ENCODE results near the gene MTF1.
"Not testable (repeated sequence)": the region's sequence is repeated elsewhere in the genome, so short reads cannot be mapped to it uniquely, and the experiment has no call there.

The MTF1 gene

DNA sequence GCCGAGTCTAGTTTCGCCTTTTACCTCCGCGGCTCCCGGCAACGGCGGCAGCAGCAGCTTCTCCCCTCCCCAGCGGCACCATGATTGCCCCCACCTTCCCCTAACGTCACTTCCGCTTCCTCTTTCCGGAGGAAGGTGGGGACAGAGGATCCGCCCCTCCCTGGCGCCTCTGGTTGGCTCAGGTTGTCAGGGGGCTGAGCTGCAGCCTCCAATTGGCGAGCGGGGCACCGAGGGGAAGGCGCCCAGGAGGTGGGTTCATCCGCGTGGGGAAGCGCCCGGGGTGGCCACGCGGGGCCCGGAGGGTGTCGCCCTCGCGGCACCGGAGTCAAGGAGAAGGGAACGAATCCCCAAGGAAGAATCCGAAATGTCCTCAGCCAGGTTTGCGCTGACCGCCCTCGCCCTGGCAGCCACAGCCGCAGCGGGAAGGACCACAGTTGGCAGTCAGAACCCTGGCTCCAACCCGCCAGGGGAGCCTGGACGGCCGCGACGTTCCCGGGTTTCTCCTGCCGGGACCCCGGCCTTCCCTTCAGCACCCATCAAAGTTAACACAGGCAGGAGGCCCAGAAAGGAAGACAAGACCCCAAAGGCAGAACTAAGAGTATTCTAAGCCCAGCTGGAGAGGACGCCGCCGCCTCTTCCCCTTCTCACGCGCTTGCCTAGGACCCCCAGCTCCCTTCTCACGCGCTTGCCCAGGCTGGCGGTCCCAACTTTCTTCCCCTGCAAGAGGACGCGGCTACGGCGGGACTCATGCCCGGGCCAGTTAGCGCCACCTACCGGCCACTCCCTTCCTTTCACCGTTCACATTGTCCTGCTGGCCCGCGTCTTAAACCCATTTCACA is at the start of gene MTF1:
MTF1 (minus strand) TSS at position 86 of the 839 bp plus-strand sequence. CDS start 1,934 bp downstream, outside the sequence.
- DNase-seq (ENCODE audit: extremely low read depth in 1 of 2, low read depth in 1 of 2) = peak; percentile 92 to 95

DNA sequence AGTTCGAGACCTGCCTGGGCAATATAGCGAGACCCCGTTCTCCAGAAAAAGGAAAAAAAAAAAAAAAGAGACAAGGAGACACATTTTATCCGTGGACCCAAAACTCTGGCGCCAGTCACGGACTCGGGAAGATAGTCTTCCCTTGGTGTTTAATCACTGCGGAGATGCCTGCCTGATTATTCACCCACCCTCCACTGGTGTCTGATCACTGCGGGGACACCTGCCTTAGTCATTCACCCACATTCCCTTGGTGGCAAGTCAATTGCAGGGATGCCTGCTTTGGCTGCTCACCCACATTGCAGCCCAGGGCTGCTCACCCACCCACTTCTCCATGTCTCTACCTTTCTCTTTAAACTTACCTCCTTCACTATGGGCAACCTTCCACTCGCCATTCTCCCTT is 49.1 kb upstream of the MTF1 start:
- DNase-seq (ENCODE audit: extremely low read depth in 1 of 2, low read depth in 1 of 2) = not testable (repeated sequence)

DNA sequence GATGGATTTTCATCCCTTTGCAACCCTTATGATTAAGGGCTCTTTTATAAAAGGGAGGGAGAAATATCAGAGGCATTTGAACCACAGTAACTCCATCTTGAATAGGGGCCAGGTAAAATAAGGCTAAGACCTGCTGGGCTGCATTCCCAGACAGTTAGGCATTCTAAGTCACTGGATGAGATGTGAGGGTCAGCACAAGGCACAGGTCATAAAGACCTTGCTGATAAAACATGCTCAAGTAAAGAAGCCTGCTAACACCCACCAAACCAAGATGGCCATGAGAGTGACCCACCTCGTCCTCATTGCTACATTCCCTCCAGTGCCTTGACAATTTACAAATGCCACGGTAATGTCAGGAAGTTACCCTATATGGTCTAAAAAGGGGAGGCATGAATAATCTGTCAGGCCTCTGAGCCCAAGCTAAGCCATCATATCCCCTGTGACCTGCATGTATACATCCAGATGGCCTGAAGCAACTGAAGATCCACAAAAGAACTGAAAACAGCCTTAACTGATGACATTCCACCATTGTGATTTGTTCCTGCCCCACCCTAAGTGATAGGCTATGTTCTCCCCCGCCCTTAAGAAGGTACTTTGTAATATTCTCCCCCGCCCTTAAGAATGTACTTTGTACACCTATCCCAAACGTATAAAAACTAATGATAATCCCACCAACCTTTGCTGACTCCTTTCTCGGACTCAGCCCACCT is 48.2 kb upstream of the MTF1 start:
- DNase-seq (ENCODE audit: extremely low read depth in 1 of 2, low read depth in 1 of 2) = not testable (repeated sequence)

DNA sequence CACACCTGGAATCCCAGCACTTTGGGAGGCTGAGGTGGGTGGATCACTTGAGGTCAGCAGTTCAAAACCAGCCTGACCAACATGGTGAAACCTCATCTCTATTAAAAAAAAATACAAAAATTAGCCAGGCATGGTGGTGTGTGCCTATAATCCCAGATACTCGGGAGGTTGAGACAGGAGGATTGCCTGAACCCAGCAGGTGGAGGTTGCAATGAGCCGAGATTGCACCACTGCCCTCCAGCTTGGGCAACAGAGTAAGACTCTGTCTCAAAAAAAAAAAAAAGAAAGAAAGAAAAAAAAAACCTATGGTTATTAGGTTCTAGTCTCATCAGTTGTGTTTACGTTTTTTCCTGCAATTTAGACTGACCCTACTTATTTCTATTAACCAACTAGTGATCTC is 47.2 kb upstream of the MTF1 start:
- DNase-seq (ENCODE audit: extremely low read depth in 1 of 2, low read depth in 1 of 2) = not testable (repeated sequence)

DNA sequence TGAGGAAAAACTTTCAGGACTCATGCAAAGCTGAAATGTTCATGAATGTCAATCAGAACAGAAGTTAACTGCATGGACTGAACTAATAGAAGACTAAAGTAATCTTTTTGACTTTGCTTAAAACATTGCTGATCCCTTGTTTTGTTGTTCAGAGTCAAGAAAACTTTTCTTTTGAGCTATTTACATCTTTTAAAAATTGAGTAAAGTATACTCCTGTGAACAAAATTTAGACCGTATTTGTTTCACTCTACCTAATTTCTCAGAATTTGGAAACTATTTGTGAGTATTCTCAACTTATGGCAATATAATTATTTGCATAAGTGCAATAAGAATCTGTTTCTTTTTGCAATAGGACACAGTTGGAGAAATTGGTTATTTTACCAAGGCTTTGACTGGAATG is 46.3 kb upstream of the MTF1 start:
- no peak for DNase-seq (ENCODE audit: extremely low read depth in 1 of 2, low read depth in 1 of 2)

DNA sequence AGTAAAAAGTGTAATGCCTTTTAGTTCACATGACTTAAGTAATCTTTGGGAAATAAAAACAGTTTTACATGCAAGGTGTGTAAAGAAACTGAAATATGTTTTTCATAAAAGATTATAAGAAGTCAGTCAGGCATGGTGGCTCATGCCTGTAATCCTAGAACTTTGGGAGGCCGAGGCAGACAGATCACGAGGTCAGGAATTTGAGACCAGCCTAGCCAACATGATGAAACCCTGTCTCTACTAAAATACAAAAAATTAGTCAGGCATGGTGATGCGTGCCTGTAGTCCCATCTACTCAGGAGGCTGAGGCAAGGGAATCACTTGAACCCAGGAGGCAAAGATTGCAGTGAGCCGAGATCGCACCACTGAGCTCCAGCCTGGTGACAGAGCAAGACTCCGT is 44.5 kb upstream of the MTF1 start:
- DNase-seq (ENCODE audit: extremely low read depth in 1 of 2, low read depth in 1 of 2) = not testable (repeated sequence)

DNA sequence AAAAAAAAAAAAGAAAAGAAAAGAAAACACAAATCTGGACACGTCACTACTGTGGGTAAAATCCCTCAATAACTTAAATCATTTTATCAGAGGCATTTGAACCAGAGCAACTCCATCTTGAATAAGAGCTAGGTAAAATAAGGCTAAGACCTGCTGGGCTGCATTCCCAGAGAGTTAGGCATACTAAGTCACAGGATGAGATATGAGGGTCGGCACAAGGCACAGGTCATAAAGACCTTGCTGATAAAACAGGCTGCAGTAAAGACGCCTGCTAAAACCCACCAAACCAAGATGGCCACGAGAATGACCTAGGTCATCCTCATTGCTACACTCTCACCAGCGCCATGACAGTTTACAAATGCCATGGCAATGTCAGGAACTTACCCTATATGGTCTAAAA is 43.6 kb upstream of the MTF1 start:
- no peak for DNase-seq (ENCODE audit: extremely low read depth in 1 of 2, low read depth in 1 of 2)

DNA sequence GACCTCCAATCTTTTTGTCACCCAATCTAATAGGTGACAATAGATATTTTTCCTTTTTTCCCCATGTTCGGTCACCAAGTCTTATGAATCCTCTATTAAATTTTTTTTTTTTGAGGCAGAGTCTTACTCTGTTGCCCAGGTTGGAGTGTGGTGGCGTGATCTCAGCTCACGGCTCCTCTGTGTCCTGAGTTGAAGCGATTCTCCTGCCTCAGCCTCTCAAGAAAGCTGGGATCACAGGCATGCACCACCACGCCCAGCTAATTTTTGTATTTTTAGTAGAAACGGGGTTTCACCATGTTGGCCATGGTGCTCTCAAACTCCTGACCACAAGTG is 42.5 kb upstream of the MTF1 start:
- no peak for DNase-seq (ENCODE audit: extremely low read depth in 1 of 2, low read depth in 1 of 2)

DNA sequence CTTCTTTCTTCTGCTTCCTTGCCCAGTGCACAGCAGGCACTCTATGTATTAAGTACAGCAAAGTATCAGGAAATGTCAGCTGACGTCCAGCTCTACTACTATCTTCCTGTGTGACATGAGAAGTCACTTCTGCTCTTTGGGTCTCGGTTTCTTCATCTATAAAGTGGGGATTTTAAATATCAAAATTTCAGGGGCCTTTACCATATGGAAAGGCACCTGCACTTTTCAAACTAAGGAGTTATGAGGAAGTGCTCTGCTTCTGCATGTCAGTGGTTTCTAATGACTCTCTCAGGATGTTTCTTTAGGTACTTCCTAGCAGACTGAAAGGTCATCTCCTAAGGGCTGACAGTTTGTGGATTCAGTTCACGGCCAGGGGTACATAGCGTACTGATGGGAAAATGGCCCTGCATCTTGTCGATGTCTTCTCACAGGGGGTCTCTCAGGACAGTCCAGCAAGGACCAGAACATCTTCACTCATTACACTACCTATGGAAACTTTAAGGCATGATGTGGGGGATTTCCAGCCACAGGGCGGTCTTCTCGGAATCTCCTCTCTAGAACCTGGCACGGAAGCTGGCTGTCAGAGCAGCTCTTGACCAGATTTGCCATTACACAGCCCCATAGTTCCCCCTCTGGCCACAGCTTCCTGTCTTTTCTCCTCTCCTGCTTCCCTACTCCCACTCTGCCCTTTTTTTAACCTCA is 42.0 kb upstream of the MTF1 start:
- peak in 1 of 2 donors; percentile 6 for DNase-seq (ENCODE audit: extremely low read depth in 1 of 2, low read depth in 1 of 2)

DNA sequence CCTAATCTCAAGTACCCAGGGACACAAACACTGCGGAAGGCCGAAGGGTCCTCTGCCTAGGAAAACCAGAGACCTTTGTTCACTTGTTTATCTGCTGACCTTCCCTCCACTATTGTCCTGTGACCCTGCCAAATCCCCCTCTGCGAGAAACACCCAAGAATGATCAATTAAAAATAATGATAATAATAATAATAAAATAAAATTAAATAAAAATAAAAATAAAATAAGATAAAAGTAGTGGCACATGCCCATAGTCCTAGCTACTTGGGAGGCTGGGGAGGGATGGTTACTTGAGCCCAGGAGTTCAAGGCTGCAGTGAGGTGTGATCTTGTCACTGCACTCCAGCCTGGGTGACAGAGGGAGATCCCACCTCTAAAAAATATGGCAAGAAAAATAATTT is 38.2 kb upstream of the MTF1 start:
- DNase-seq (ENCODE audit: extremely low read depth in 1 of 2, low read depth in 1 of 2) = not testable (repeated sequence)

DNA sequence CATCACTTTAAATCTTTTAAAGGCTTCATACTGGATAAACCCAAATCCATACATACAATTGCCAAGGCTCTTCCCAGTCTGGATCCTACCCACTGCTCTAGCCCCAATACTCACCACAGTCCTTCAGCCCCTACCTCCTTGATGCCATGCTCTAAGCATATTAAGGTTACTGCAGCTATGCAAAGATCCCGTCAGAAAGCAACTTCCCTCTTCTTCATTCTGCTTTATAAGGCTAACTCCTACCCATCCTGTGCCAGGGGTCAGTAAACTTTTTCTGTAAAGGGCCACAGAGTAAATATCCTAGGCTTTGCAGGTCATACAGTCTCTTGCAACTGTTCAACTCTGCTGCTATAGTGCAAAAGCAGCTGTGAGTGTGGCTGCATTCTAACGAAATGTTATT is 34.3 kb upstream of the MTF1 start:
- no peak for DNase-seq (ENCODE audit: extremely low read depth in 1 of 2, low read depth in 1 of 2)

DNA sequence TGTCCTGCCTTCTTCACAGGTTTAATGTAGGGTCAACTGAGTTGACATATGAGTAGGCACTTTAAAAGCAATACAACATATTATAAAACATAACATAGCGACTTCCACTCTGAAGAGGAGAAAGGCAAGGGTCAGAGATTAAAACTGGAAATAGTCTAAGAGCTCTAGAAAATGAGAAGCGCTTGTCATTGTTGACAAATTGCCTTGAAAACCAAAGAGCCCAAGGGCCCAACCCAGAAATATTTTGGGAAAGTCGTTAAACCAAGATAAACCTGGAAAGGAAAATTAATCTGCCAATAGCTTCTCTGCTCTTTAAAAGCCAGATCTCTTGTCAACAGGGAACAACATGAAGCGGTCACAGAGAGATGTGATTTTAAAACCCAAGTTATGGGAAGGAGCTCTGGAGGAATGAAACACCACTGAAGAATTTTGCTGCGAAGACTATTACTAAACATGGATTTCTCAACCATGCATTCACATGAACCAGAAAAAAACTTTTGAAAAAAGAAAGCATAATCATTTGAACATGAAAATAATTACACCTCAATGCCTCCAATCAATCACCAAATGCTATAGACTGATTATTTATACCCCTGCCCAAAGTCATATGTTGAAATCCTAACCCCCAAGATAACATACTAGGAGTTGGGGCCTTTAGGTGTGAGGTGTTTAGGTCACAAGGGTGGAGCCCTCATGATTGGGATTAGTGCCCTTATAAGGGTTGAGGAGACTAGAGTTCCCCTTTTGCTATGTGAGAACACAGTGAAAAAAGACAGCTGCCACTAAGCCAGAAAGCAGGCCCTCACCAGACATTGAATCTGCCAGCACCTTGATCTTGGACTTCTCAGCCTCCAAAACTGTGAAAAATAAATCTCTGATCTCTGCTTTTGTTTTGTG is 33.0 kb upstream of the MTF1 start:
- no peak for DNase-seq (ENCODE audit: extremely low read depth in 1 of 2, low read depth in 1 of 2)

DNA sequence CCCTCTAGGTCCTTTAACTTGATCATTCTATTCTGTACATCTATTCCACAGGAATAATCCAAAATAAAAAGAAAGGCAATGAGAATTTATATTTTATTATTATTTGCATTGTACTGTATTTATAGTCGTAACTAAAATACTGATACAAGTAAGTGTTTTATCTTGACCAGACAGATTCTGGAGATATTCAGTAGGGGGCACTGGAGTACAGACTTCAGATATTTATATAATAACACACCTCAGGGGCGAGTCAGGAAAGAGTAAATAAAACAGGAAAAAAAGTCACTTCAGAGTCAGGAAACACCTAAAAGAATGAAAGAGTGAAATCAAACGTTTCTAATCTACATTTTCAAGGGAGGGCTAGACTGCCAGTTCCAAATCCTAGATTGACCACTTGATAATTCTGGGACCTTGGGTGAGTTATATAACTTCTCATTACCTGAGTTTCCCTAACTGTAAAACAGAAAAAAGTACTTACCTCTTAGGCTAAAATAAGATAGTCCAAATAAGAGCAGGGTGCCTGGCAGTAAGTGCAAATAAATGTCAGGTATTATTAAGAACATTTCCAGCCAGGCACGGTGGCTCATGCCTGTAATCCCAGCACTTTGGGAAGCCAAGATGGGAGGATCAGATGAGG is 31.1 kb upstream of the MTF1 start:
- DNase-seq (ENCODE audit: extremely low read depth in 1 of 2, low read depth in 1 of 2) = no peak

DNA sequence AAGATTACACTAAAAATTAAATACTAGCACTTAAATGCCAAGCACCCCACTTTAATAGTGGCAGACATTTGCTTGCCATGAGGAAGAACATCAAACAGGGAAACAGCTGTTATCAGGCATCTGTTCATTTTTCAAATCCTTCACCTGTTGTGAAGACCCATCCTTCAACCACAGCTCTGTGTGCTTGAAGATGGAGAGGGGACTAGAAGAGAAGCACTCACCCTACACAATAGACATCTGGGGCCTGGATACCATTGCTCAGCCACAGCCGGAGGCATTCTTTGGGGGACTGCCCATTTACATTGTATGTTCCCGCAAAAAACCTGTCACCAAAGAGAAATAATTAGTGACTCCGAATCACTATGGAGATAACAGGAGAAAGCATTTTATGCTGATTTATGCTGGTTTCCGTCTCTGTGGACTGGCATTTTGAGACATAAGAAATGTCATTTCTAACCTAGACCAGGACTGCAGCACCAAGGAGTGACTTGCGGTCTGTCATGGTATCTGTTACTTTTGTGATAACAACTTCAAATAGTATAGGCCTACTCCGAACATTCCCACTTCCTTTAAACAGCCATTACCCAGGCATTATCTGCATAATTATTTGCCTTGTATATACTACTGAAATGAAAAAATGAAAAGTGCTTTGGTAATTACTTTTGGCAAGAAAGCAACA is 28.8 kb upstream of the MTF1 start:
- DNase-seq (ENCODE audit: extremely low read depth in 1 of 2, low read depth in 1 of 2) = no peak

DNA sequence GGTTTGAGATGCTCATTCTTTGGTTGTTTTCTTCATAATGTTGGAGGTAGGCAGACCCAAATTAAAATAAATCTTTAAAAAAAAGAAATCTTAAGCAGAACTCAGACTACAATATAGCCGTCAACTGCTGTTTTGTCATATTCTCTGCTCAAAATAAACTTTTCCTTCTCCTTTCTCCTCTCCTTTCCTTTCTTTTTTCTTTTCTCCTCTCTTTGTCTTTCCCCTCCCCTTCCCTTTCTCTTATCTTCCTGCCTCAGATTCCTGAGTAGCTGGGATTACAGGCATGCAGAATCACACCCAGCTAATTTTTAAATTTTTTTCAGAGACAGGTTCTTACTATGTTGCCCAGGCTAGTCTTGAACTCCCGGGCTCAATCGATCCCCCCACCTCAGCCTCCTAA is 24.8 kb upstream of the MTF1 start:
- DNase-seq (ENCODE audit: extremely low read depth in 1 of 2, low read depth in 1 of 2) = no peak

DNA sequence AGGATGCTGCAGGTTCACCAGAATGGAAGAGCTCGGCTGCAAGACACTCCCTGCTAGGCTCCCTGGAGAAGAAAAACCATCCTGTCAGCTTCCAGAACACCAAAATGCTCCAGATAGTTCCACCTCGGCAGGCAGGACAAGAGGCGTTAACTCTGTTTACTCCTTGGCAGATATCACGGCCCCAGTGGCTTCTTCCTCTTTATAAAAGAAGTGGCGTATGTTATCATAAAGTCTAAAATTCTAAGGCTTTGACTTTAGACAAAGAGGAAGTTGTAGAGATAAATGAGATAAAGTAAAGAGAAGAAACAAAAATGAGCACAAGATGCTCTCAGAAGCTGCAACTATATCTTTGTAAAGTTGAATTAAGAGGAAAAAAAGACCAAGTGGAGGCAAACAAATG is 24.3 kb upstream of the MTF1 start:
- no peak for DNase-seq (ENCODE audit: extremely low read depth in 1 of 2, low read depth in 1 of 2)

DNA sequence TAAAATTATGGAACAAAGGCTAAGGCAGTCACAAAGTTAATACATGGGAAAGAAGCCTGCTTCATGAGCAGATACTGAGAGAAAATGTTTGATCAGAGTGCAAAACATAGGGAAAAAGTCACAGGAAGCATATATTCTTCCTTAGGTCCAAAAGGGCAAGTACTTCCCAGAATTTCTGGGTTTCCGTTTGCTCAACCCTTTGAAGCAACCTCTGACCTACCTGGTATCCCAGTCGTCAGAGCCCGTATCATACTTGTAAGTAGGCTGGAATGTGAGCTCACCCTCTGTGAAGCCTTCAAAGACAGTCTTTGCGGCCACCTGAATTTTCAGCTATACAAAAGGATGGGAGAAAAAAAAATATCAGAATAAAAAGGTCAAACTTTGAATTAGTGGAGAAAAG is 20.5 kb upstream of the MTF1 start:
- DNase-seq (ENCODE audit: extremely low read depth in 1 of 2, low read depth in 1 of 2) = no peak

DNA sequence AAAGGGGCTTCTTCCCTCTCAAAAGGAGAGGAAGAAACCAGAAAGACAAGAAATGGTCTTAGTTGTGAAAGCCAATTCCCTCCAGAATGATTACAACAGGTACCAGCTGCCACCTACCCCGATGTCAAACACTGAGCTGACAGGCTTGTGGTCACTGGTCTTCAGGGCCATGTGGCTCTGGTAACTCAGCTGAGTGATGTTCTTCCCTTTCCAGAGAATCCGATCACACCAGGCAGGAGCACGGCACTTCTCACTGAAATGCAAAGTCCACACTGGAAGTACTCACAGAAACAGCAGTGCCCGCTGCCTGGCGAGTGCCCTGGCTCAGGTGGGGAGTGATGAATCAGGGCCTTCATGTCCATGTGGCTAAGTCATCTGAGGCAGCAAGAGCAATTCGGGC is 18.7 kb upstream of the MTF1 start:
- no peak for DNase-seq (ENCODE audit: extremely low read depth in 1 of 2, low read depth in 1 of 2)

DNA sequence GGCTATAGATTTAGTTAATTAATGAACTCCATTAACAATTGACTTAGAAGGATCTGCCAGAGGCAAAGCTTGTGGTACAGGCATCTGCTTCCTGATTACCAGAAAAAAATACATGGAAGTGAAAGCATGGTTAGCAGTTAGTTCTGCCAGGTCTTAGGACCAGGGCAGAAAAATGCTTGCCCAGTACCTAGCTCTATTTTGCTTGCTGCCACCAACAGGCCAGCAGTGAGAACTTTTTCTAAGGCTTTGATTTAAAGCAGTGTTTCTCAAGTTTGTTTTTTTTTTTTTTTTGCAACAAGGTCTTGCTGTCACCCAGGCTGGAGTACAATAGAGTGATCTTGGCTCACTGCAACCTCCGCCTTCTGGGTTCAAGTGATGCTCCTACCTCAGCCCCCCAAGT is 16.4 kb upstream of the MTF1 start:
- DNase-seq (ENCODE audit: extremely low read depth in 1 of 2, low read depth in 1 of 2) = no peak

DNA sequence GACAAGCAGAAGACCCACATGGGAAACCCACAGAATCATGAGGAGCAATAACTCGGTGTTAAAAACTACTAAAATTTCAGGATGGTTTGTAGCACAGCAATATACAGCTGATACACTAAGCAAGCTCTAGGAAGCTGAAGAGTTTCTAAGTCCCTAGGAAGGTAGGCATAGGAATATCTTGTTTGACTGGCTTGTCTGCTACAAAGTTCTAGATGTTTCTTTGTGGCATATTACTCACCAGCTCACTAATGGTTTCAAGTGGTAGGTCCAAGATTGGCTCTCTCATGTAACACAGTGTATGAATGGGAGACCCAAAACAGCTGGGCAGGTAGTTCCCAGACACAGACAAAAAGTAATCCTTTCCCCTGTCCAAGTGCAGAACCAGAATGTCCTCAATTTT is 13.3 kb upstream of the MTF1 start:
- no peak for DNase-seq (ENCODE audit: extremely low read depth in 1 of 2, low read depth in 1 of 2)

Measured in stimulated activated CD8-positive, alpha-beta memory T cell treated with anti-CD3 and anti-CD28 coated beads, Interleukin-7, amount 100 ng/mL, for 48 hours (primary cell).